GM21786 (cell line): ENCODE data around the gene LRRC2.
"Not testable (repeated sequence)": the region's sequence is repeated elsewhere in the genome, so short reads cannot be mapped to it uniquely, and the experiment has no call there.

ENCODE experiments used
- ATAC-seq: cut with Tn5 transposase; IDR thresholded peaks from one replicate; pipeline ENCODE4 v1.9.1; 2021; ENCODE audit not compliant: unreplicated experiment

The LRRC2 gene

GRCh38 chr3:46584598-46585467 is 18.7 kb upstream of the LRRC2 start:
- ATAC-seq, result no peak

- ATAC-seq, result no peak
Measured at GRCh38 chr3:46580675-46581074, 14.6 kb upstream of the LRRC2 start.

GRCh38 chr3:46579756-46580286 is 13.7 kb upstream of the LRRC2 start:
- no peak for ATAC-seq

GRCh38 chr3:46578973-46579755 is 13.1 kb upstream of the LRRC2 start:
- ATAC-seq, result no peak

- not testable (repeated sequence) for ATAC-seq
Measured at GRCh38 chr3:46577580-46578249, 11.6 kb upstream of the LRRC2 start.

DNA sequence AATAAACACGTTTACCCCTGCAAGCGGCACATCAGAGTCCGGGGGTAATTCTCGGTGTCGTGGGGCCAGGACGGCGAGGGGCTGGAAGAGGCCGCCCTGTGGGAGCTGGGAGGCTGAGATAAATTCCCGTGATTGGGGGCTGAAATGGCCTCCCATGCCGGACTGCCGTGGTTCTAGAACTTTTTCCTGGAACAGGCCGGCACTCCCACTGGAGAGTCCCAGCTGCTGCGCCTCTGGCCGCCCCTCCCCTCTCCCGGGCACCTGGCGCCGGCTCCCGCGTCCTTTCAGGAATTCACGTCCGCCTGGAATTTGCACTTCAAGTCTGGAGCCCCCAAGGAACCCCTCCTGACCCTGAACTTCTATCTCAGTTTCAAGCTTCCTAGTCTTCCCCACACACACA is 10.8 kb upstream of the LRRC2 start:
- no peak for ATAC-seq

GRCh38 chr3:46576386-46576785 is 10.3 kb upstream of the LRRC2 start:
- ATAC-seq, result no peak

DNA sequence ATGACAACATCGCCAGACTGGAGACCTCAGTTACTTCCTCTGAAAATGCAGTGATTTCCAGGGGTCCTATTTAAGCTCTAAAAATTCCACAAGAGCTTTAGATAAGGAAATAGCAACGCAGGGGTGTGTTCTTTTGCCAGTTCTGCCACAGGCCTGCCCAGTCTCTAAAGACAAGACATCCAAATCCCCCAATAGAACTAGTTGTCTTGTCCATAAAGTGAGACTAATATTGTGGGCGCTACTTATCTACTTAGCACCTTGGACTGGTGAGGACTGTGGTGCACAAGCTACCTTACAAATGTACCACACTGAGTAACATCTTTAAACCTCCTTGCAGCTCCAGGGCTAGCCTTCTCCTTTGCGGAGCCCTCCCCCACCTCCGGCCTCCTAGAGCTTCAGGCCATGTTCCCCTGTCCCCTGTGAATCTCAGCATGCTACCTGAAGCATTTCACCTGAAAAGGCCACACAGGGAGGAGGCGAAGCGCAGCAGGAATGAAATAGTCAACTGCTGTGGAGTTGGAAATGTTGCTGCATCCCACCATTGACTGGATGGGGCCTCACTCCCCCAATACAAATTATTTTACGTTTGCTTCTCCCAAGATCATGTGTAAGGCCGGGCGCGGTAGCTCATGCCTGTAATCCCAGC is 9.6 kb upstream of the LRRC2 start:
- no peak for ATAC-seq

DNA sequence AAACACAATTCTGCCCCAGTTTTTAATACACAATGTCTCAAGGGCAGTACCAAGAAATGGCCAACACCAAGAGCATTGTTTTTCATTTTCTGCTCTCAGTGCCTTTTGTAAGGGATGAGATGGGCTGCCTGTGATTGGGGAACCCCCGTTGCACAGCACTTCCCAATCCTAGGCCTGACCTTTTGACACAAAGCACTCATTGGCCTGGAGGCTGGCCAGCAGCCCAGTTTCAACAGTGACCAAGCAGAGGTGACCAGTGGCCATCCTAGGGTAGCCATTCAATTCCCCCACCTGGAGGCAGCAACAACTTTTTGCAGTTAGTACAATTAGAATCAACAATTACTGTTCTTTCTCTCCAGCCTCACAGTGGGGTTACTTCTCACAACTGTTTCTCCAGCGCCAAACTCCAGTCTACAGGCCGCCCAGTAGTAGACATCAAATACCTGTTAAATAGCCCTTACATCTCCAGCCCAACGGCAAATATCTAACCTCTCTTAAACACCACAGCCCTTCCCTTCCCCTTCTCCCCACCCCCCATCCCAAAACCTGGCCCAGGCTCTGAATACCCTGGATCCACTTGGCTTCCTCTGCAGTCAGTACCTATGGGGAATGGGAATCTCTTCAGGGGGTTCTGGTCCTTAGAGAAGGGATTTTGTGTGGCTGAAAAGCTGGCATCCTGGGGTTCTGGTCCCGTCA is 8.9 kb upstream of the LRRC2 start:
- no peak for ATAC-seq

DNA sequence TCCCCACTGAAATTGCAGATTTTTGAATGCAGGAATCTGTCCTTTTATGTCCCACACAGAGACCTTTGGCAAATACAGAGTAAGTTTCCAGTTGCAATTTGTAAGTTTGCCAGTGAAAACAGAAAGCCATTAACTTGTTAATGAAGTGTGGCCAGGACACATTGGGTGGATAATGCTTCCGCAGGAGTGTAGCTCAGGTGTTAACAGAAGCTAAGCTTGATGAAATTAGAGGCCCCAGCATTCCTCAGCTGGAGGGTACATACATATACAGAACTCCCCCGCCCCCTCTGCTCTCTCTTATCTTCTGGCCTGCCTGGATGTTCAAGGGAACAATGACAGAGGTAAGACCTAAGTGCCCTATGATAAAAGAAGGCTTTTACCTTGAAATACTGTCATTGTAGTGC is 8.1 kb upstream of the LRRC2 start:
- ATAC-seq, result no peak

- no peak for ATAC-seq
Measured at GRCh38 chr3:46573701-46574100, 7.6 kb upstream of the LRRC2 start.

DNA sequence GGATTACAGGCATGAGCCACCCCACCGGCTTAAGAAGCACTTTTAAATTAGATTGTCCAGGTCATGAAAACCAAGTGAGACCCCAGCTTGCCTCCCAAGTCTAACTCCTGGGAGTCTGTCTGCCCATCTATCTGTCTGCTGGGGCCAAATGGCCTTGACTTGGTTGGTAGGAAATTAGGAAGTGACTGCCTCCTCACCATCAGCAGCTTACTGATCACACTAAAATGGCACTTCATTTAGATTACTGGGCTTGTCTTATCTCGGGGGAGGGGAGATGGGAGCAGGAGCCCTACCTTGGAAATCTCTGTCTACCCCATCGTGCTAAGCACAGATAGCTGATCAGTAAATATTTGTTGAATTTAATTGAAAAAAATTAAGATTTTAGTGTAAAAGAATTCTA is 5.6 kb upstream of the LRRC2 start:
- ATAC-seq, result no peak

DNA sequence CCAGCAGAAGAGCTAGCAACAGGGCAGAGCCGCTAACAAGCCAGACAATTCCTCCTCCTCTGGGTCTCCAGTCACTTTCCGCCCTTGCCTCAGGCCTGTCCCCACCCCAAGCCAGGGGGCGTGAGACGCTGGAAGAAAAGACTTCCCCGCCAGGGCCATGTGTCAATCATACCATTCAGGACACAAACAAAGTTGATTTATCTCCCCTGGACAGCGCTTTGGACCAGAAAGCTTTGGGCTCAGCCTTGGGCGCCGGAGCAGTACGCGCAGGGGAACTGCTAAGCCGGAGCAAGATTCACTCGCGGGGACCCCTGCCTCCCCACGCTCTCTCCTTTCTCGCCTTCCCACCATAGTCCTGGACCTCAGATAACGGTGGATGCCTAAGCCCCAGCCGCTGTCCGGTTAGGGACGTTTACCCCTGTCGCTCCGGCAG is 479 bp downstream of the LRRC2 start:
- ATAC-seq, result no peak

DNA sequence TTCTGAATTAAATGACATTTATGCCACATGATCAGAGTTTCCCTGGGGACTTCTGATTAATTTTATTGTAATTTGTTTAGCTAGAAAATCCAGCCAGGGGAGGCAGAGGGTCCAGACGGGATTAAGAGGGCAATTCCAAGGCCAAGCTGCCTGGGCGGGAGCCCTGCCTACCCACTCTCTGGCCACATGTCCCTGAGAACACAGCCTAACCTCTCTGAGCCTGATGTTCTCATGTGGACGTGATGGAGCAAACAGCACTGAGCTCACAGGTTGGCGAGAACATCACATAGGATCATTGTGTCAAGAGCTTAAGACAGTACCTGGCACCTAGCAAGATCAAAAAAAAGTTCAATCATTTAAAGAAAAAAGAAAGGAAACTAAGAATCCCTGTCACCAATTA is 1.0 kb downstream of the LRRC2 start:
- no peak for ATAC-seq

- ATAC-seq, result no peak
Measured at GRCh38 chr3:46564190-46565021, 1.7 kb downstream of the LRRC2 start.

GRCh38 chr3:46561951-46562350 is 4.2 kb downstream of the LRRC2 start:
- no peak for ATAC-seq

GRCh38 chr3:46561511-46561910 is 4.6 kb downstream of the LRRC2 start:
- ATAC-seq, result no peak

DNA sequence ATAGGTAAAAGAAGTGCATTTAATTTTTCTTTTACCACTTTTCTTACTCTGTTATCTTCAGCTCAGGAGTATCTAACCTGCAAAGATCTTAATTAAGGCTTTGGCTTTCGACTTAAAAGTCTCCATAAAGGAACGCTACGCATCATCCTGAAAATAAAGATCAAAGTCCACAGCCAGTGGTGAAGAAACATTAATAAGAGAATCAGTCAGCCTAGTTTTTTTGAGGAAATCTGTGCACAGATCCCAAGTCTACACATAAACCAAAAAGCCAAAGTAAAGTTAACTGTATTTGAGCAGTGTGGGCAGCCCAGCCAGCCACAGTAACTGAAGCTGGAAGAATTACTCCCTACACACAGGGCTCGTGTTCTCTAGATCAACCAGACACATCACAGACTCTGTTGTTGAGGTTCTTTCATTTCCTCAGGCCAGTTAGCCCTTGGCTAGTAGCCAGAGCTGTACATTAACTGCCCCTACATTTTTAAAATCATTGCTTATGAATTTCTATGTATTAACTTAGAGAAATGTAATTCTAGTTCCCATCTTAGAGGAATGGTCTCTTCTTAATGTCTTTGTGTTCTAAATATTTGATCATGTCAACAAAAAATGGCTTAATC is 6.9 kb downstream of the LRRC2 start:
- no peak for ATAC-seq
